Stimulated activated CD4-positive, alpha-beta T cell treated with anti-CD3 and anti-CD28 coated beads, Interleukin-1b, Interleukin-23, amount 100 ng/mL, for 48 hours (primary cell): ENCODE results near the gene RNF223.

ENCODE experiments used
- DNase-seq: peaks from one replicate; pipeline ENCODE4 v3.0.0-alpha.2; 2020

Gene RNF223

GRCh38 chr1:1073743-1074587, at the start of gene RNF223:
Gene RNF223, minus strand, starts transcription at chr1:1074306. Its CDS starts 1,740 bp downstream, at chr1:1072566.
- no peak for DNase-seq

GRCh38 chr1:1122981-1123480, 48.9 kb upstream of the RNF223 start:
- no peak for DNase-seq

GRCh38 chr1:1122078-1122811, 48.1 kb upstream of the RNF223 start:
- peak; percentile 81 for DNase-seq

GRCh38 chr1:1121611-1122077, 47.5 kb upstream of the RNF223 start:
- DNase-seq = no peak

GRCh38 chr1:1120866-1121591, 46.9 kb upstream of the RNF223 start:
- DNase-seq = no peak

GRCh38 chr1:1120096-1120495, 46.0 kb upstream of the RNF223 start:
- DNase-seq = no peak

- no peak for DNase-seq
These were observed 45.3 kb upstream of the RNF223 start for GRCh38 chr1:1119272-1119890.

- DNase-seq = no peak
These were observed 44.7 kb upstream of the RNF223 start for GRCh38 chr1:1118876-1119220.

- DNase-seq = no peak
These were observed 44.1 kb upstream of the RNF223 start for GRCh38 chr1:1118011-1118875.

- DNase-seq = no peak
These were observed 43.3 kb upstream of the RNF223 start for GRCh38 chr1:1117469-1117831.

- no peak for DNase-seq
These were observed 42.8 kb upstream of the RNF223 start for GRCh38 chr1:1116701-1117468.

GRCh38 chr1:1115786-1116700, 41.9 kb upstream of the RNF223 start, which contains the start of gene C1orf159:
Gene C1orf159, minus strand, starts transcription at chr1:1116089. Its CDS starts 24,546 bp downstream, at chr1:1091543.
- peak; percentile 98 for DNase-seq

- no peak for DNase-seq
These were observed 41.2 kb upstream of the RNF223 start for GRCh38 chr1:1115136-1115785.

GRCh38 chr1:1114431-1114830, 40.3 kb upstream of the RNF223 start:
- no peak for DNase-seq

- no peak for DNase-seq
These were observed 38.3 kb upstream of the RNF223 start for GRCh38 chr1:1112237-1112985.

GRCh38 chr1:1111516-1112236, 37.6 kb upstream of the RNF223 start:
- no peak for DNase-seq

GRCh38 chr1:1110561-1110971, 36.5 kb upstream of the RNF223 start:
- no peak for DNase-seq

GRCh38 chr1:1109743-1110142, 35.6 kb upstream of the RNF223 start:
- DNase-seq = no peak
